GM12878 (cell line): ENCODE measurements around the gene PLPPR1.

Source experiments
- POLR2AphosphoS2 ChIP-seq: IDR thresholded peaks from 2 replicates; pipeline ENCODE4 v1.6.1; 2011; ENCODE audit warnings: low read depth, mild to moderate bottlenecking, low read length, improper control_type of control experiment, moderate library complexity
- POLR2AphosphoS5 ChIP-seq: IDR thresholded peaks from 2 replicates; pipeline ENCODE4 v1.6.1; 2011; ENCODE audit warnings: mild to moderate bottlenecking, low read length, inconsistent platforms
- SPI1 ChIP-seq: IDR thresholded peaks from 2 replicates; pipeline ENCODE4 v1.6.1; 2011; ENCODE audit warnings: low read depth, mild to moderate bottlenecking, low read length, moderate library complexity, borderline replicate concordance; ENCODE audit not compliant: insufficient read depth

GRCh38 chr9:101146508-101146907, 118.0 kb downstream of the PLPPR1 start:
- TF ChIP-seq SPI1 (no peak), POLR2AphosphoS5 (no peak), POLR2AphosphoS2 (no peak)
